Liver (tissue), 9 donors: ENCODE measurements around the gene EMX1. TPM values are rescaled to one million over a fixed set of nuclear protein-coding genes. Genes with fewer than 3 reads are reported as not detected.

Experiments
- DNase-seq: peaks from one replicate; pipeline ENCODE4 v3.0.0-alpha.2; 2017; ENCODE audit warnings: low spot score
- H3K27ac ChIP-seq, 2 donors: one replicate each; pipeline ENCODE4 v1.7.0; 2013; ENCODE audit warnings: inconsistent platforms in 2 of 2, low read length in 2 of 2, control low read depth in 1 of 2, low read depth in 1 of 2, mild to moderate bottlenecking in 1 of 2
- H3K27me3 ChIP-seq, 4 donors: one replicate each; pipeline versions ENCODE4 v1.6.1 to v1.7.0; 2013; ENCODE audit warnings: low read length in 3 of 4, inconsistent platforms in 1 of 4, mild to moderate bottlenecking in 1 of 4, moderate library complexity in 1 of 4; ENCODE audit not compliant: control insufficient read depth in 4 of 4, insufficient read depth in 4 of 4
- H3K36me3 ChIP-seq, 4 donors: one replicate each; pipeline versions ENCODE4 v1.6.1 to v1.7.0; 2013; ENCODE audit warnings: low read length in 3 of 4, mild to moderate bottlenecking in 3 of 4, low read depth in 1 of 4, moderate library complexity in 1 of 4; ENCODE audit not compliant: control insufficient read depth in 4 of 4, insufficient read depth in 3 of 4
- H3K4me1 ChIP-seq, 4 donors: one replicate each; pipeline versions ENCODE4 v1.6.1 to v1.7.0; 2013; ENCODE audit warnings: low read length in 3 of 4, mild to moderate bottlenecking in 3 of 4, moderate library complexity in 1 of 4; ENCODE audit not compliant: control insufficient read depth in 4 of 4, insufficient read depth in 4 of 4
- H3K4me3 ChIP-seq, 3 donors: one replicate each; pipeline versions ENCODE4 v1.6.1 to v1.7.0; 2013; ENCODE audit warnings: low read length in 3 of 3, control low read depth in 1 of 3, low read depth in 1 of 3, mild to moderate bottlenecking in 1 of 3
- H3K9ac ChIP-seq, 2 donors: one replicate each; pipeline ENCODE4 v1.7.0; 2013; ENCODE audit warnings: low read length in 2 of 2, mild to moderate bottlenecking in 2 of 2, moderate library complexity in 2 of 2, control low read depth in 1 of 2, low read depth in 1 of 2
- H3K9me3 ChIP-seq, 4 donors: one replicate each; pipeline versions ENCODE4 v1.6.1 to v1.7.0; 2013; ENCODE audit warnings: low read length in 3 of 4; ENCODE audit not compliant: control insufficient read depth in 4 of 4
- ATF3 ChIP-seq: IDR thresholded peaks from 2 replicates; pipeline ENCODE4 v1.6.1; 2016; ENCODE audit warnings: antibody characterized with exemption
- CTCF ChIP-seq: fragments of 150-350 bp; IDR thresholded peaks from 2 replicates; pipeline ENCODE4 v1.5.1; 2017; ENCODE audit warnings: improper control_type of control experiment, low read depth, low read length; ENCODE audit not compliant: missing input control
- FOXA1 ChIP-seq: IDR thresholded peaks from 2 replicates; pipeline ENCODE4 v1.6.1; 2016; ENCODE audit warnings: antibody characterized with exemption
- FOXA2 ChIP-seq: IDR thresholded peaks from 2 replicates; pipeline ENCODE4 v1.6.1; 2016; ENCODE audit warnings: antibody characterized with exemption
- GABPA ChIP-seq, 2 donors: IDR thresholded peaks in 1 of 2; conservative IDR thresholded peaks in 1 of 2; 2 replicates each; pipeline ENCODE4 v1.6.1; 2016; ENCODE audit warnings: antibody characterized with exemption in 2 of 2, mild to moderate bottlenecking in 1 of 2, moderate library complexity in 1 of 2
- HNF4A ChIP-seq, 2 donors: conservative IDR thresholded peaks; 2 replicates each; pipeline ENCODE4 v1.6.1; 2016; ENCODE audit warnings: antibody characterized with exemption in 2 of 2, mild to moderate bottlenecking in 2 of 2
- HNF4G ChIP-seq: IDR thresholded peaks from 2 replicates; pipeline ENCODE4 v1.6.1; 2016; ENCODE audit warnings: antibody characterized with exemption
- NR2F2 ChIP-seq: IDR thresholded peaks from 2 replicates; pipeline ENCODE4 v1.6.1; 2016; ENCODE audit warnings: antibody characterized with exemption
- RAD21 ChIP-seq, 2 donors: IDR thresholded peaks; 2 replicates each; pipeline ENCODE4 v1.6.1; 2016; ENCODE audit warnings: antibody characterized with exemption in 2 of 2, mild to moderate bottlenecking in 2 of 2
- REST ChIP-seq: IDR thresholded peaks from 2 replicates; pipeline ENCODE4 v1.6.1; 2016; ENCODE audit warnings: antibody characterized with exemption, mild to moderate bottlenecking
- SP1 ChIP-seq: IDR thresholded peaks from 2 replicates; pipeline ENCODE4 v1.6.1; 2018; ENCODE audit warnings: antibody characterized with exemption, mild to moderate bottlenecking
- TAF1 ChIP-seq: conservative IDR thresholded peaks from 2 replicates; pipeline ENCODE4 v1.6.1; 2016; ENCODE audit warnings: antibody characterized with exemption, mild to moderate bottlenecking
- YY1 ChIP-seq: IDR thresholded peaks from 2 replicates; pipeline ENCODE4 v1.6.1; 2016; ENCODE audit warnings: antibody characterized with exemption, mild to moderate bottlenecking
- ZBTB33 ChIP-seq: IDR thresholded peaks from 2 replicates; pipeline ENCODE4 v1.6.1; 2016; ENCODE audit warnings: antibody characterized with exemption
- WGBS: extraction: QIAGEN DNeasy Blood & Tissue Kit; methylation state at CpG from one replicate; pipeline ENCODE4 v1.1.7; 2013; 5-methylcytosine and 5-hydroxymethylcytosine counted together
- polyA plus RNA-seq, 2 donors: library from polyadenylated mRNA; stranded (reverse) in 1 of 2; unstranded in 1 of 2; fragments of 200-250 nt in 1 of 2; fragments of >200 nt in 1 of 2; fragmentation: Nextera tagmentation in 1 of 2; extraction: Ambion mirVana in 1 of 2; gene quantifications; one replicate each; pipeline versions ENCODE4 v1.2.1 to v1.2.3, GENCODE V29; 2013 to 2015
- total RNA-seq, 2 donors: library from RNA; depleted of rRNA; stranded (reverse); fragments of >200 nt; gene quantifications; one replicate each; pipeline ENCODE4 v1.2.3, GENCODE V29; 2014
- TF ChIP-seq, protein P1 (sequence below): IDR thresholded peaks from 2 replicates; pipeline ENCODE4 v1.6.1; 2016; ENCODE audit warnings: antibody characterized with exemption
- donor health status: healthy.
- donor health status: healthy.
- donor health status: healthy.
- donor health status: healthy.
- donor health status: healthy.

The EMX1 gene
- total and polyA plus RNA-seq, 4 donors, result 0.06 to 0.18 (median 0.08) TPM; not detected in 1

DNA sequence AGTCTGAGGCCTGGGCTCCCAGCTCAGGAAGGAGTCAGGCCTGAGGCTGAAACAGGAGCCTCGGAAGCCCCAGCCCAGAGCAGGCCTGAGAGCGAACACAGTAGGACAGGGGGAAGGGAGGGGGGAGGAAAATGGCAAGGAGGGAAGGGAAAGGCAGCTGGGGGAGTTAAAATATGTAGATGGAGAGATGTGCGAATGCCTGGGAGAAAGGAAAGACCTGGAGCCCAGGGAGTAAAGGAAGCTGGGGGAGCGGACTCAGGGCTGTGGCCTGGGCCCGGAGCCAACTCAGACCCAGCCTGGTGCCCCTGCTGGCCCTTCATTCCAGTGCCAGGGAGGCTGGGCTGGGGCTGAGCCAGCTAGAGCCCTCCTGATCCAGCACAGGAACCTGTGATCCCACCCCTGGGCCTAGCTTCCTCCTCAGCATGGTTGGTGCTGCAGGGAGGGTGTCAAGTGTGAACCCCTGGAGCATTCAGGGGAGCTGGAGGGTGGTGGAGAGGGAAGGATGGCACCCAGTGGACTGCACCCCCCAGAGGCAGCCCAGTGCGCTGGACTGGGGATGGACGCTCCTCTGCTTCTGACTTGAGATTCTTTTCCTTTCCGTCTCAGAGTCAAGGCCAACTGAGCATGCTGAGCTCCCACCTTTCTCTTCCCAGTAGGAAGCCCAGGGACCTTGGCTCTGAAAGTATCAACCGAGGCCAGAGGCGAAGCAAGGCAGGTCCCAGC lies 46.3 kb downstream of the EMX1 start (continued):
- TF ChIP-seq, protein P1, sequence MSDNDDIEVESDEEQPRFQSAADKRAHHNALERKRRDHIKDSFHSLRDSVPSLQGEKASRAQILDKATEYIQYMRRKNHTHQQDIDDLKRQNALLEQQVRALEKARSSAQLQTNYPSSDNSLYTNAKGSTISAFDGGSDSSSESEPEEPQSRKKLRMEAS, result no peak
- TF ChIP-seq FOXA2 (no peak), RAD21 (IDR thresholded peaks at IDR 0.05) (no peak)

DNA sequence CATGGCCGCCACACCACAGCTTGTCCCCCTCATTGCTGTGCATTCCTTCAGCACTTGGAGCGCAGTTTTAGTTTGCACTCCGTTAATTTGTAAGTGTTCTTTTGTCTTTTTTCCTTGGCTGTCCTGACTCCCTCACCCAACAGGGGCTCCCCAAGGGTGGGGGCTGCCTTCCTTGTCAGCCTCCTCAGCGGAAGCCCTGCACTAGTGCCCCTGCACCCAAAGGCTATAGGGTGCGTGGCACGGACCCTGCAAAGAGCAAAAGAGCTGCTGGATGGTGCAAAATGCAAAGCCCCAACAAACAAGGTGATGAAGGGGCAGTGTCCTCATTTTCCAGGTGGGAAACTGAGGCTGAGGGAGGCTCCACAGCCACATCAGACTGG lies 46.8 kb downstream of the EMX1 start:
- H3K9me3 ChIP-seq, result no peaks in the 10 kb centered on the region
- H3K9ac ChIP-seq, result no peak overlapping the region
- DNase-seq, result no peak
- TF ChIP-seq TAF1 (no peak), REST (no peak), HNF4A (conservative IDR thresholded peaks at IDR 0.05) (no peak), CTCF (no peak), HNF4G (no peak), FOXA1 (no peak), RAD21 (IDR thresholded peaks at IDR 0.05) (no peak), SP1 (no peak), ZBTB33 (no peak)
- H3K27ac ChIP-seq, result no peak overlapping the region
- H3K4me1 ChIP-seq, result no peaks in the 10 kb centered on the region
- no peak overlapping the region for H3K4me3 ChIP-seq
- peaks cover 10 to 62% (median 26%) of the 10 kb centered on the region in 4 donors for H3K36me3 ChIP-seq
- no peaks in the 10 kb centered on the region for H3K27me3 ChIP-seq
- WGBS, result 94% methylated on average over 6 of the region's 6 CpGs

GRCh38 chr2:72965016-72965415 lies 47.7 kb downstream of the EMX1 start:
- no peak for DNase-seq
- Histone ChIP-seq H3K9ac (no peak overlapping the region), H3K36me3 (peaks cover 7 to 58% (median 28%) of the 10 kb centered on the region in 4 donors), H3K27ac (no peak overlapping the region), H3K27me3 (no peaks in the 10 kb centered on the region), H3K9me3 (no peaks in the 10 kb centered on the region), H3K4me1 (no peaks in the 10 kb centered on the region), H3K4me3 (no peak overlapping the region)
- WGBS, result 94% methylated on average over 12 of the region's 12 CpGs
- TF ChIP-seq FOXA2 (no peak), REST (no peak), HNF4G (no peak), YY1 (no peak), SP1 (no peak), RAD21 (IDR thresholded peaks at IDR 0.05) (no peak), GABPA (IDR thresholded peaks at IDR 0.05 in 1 of 2, conservative IDR thresholded peaks at IDR 0.05 in 1 of 2) (no peak), NR2F2 (no peak), ATF3 (no peak)
